Muscle of back (tissue), 11 donors: ENCODE measurements around the gene TAAR9. TPM values are rescaled to one million over a fixed set of nuclear protein-coding genes. Genes with fewer than 3 reads are reported as not detected.
"Not testable (repeated sequence)": the region's sequence is repeated elsewhere in the genome, so short reads cannot be mapped to it uniquely, and the experiment has no call there.

ENCODE experiments used
- DNase-seq, 3 donors: peaks; one replicate each; pipeline versions ENCODE4 v3.0.0 to v3.0.0-alpha.2; 2013
- polyA plus RNA-seq, 10 donors: library from polyadenylated mRNA; unstranded; fragments of 120-200 nt; gene quantifications; one replicate each; pipeline ENCODE4 v1.2.1, GENCODE V29; 2013; ENCODE audit not compliant: insufficient read length in 10 of 10

The TAAR9 gene
- polyA plus RNA-seq, 10 donors = not detected

- DNase-seq = no peak
Observed at GRCh38 chr6:132513831-132514545, 24.1 kb upstream of the TAAR9 start.

GRCh38 chr6:132515386-132515785 is 22.7 kb upstream of the TAAR9 start:
- DNase-seq = no peak

GRCh38 chr6:132520953-132521352 is 17.1 kb upstream of the TAAR9 start:
- DNase-seq = no peak

GRCh38 chr6:132524646-132525045 is 13.4 kb upstream of the TAAR9 start:
- DNase-seq = no peak

GRCh38 chr6:132525866-132526265 is 12.2 kb upstream of the TAAR9 start:
- no peak for DNase-seq

- DNase-seq = no peak
Observed at GRCh38 chr6:132526461-132526860, 11.6 kb upstream of the TAAR9 start.

GRCh38 chr6:132527791-132528190 is 10.3 kb upstream of the TAAR9 start:
- DNase-seq = no peak

GRCh38 chr6:132530293-132530974 is 7.6 kb upstream of the TAAR9 start:
- peak; percentile 60 to 73 (median 66) for DNase-seq

- not testable (repeated sequence) for DNase-seq
Observed at GRCh38 chr6:132534546-132534945, 3.5 kb upstream of the TAAR9 start.

- DNase-seq = no peak
Observed at GRCh38 chr6:132537145-132537544, 932 bp upstream of the TAAR9 start.

GRCh38 chr6:132544826-132545225 is 6.7 kb downstream of the TAAR9 start:
- DNase-seq = no peak

GRCh38 chr6:132548746-132549463 is 10.8 kb downstream of the TAAR9 start:
- no peak for DNase-seq

GRCh38 chr6:132551214-132551613 is 13.1 kb downstream of the TAAR9 start:
- DNase-seq = no peak

GRCh38 chr6:132552372-132552771 is 14.3 kb downstream of the TAAR9 start, which contains the start of gene TAAR8:
TAAR8 (plus strand) TSS chr6:132552672; CDS start chr6:132552693, 21 bp downstream.
- DNase-seq = no peak

GRCh38 chr6:132560087-132560486 is 22.0 kb downstream of the TAAR9 start:
- DNase-seq = not testable (repeated sequence)

GRCh38 chr6:132566404-132566803 is 28.3 kb downstream of the TAAR9 start:
- no peak for DNase-seq

- no peak for DNase-seq
Observed at GRCh38 chr6:132567566-132567965, 29.5 kb downstream of the TAAR9 start.

- no peak for DNase-seq
Observed at GRCh38 chr6:132568611-132569010, 30.5 kb downstream of the TAAR9 start.

GRCh38 chr6:132569170-132569569 is 31.1 kb downstream of the TAAR9 start:
- DNase-seq = no peak

GRCh38 chr6:132570221-132570777 is 32.2 kb downstream of the TAAR9 start, which contains the start of gene TAAR6:
TAAR6 (plus strand) TSS chr6:132570322; CDS start chr6:132570322, 0 bp downstream.
- no peak for DNase-seq

- DNase-seq = no peak
Observed at GRCh38 chr6:132571774-132572173, 33.7 kb downstream of the TAAR9 start.

GRCh38 chr6:132584698-132585097 is 46.6 kb downstream of the TAAR9 start:
- no peak for DNase-seq
